IPS DF 6.9 (cell line): ENCODE measurements around the gene SLC16A10.
"Not testable (repeated sequence)": the region's sequence is repeated elsewhere in the genome, so short reads cannot be mapped to it uniquely, and the experiment has no call there.

ENCODE experiments used
- DNase-seq: peaks from one replicate; pipeline ENCODE4 v3.0.0-alpha.2; 2013; ENCODE audit warnings: low read depth, low spot score
- H3K27ac ChIP-seq: one replicate; pipeline ENCODE4 v1.5.1; 2013; ENCODE audit warnings: low read length, control low read depth
- H3K27me3 ChIP-seq: 2 replicates; pipeline ENCODE4 v1.6.1; 2013; ENCODE audit warnings: mild to moderate bottlenecking, low read length; ENCODE audit not compliant: control insufficient read depth, insufficient read depth
- H3K36me3 ChIP-seq: 2 replicates; pipeline ENCODE4 v1.6.1; 2013; ENCODE audit warnings: low read length; ENCODE audit not compliant: control insufficient read depth, insufficient read depth
- H3K4me1 ChIP-seq: 2 replicates; pipeline ENCODE4 v1.6.1; 2013; ENCODE audit warnings: low read length; ENCODE audit not compliant: control insufficient read depth, insufficient read depth
- H3K4me3 ChIP-seq: 2 replicates; pipeline ENCODE4 v1.5.1; 2013; ENCODE audit warnings: mild to moderate bottlenecking, low read length
- H3K9me3 ChIP-seq: 2 replicates; pipeline ENCODE4 v1.6.1; 2013; ENCODE audit warnings: low read length, inconsistent platforms; ENCODE audit not compliant: control insufficient read depth, insufficient read depth
- WGBS: extraction: QIAGEN DNeasy Blood & Tissue Kit; methylation state at CpG from one replicate; pipeline ENCODE4 v1.1.7; 2013; ENCODE audit warnings: mixed read lengths, missing lambda C conversion rate; ENCODE audit not compliant: insufficient read length, insufficient coverage; 5-methylcytosine and 5-hydroxymethylcytosine counted together

SLC16A10 gene

GRCh38 chr6:111113336-111114086, 26.2 kb downstream of the SLC16A10 start:
- DNase-seq = no peak
- no CpG with 5 or more reads among the region's 7 CpGs for WGBS
- H3K27ac ChIP-seq = no peak overlapping the region

GRCh38 chr6:111114087-111114443, 26.8 kb downstream of the SLC16A10 start:
- no peaks in the 10 kb centered on the region for H3K27me3 ChIP-seq
- no peaks in the 10 kb centered on the region for H3K9me3 ChIP-seq
- H3K4me1 ChIP-seq = no peaks in the 10 kb centered on the region; the same call in 1 of the 2 replicates
- no CpG with 5 or more reads among the region's 2 CpGs for WGBS
- DNase-seq = no peak
- H3K36me3 ChIP-seq = no peaks in the 10 kb centered on the region
- H3K27ac ChIP-seq = no peak overlapping the region
- H3K4me3 ChIP-seq = no peak overlapping the region

More at GRCh38 chr6:111113336-111114086, 26.2 kb downstream of the SLC16A10 start:
- no peak overlapping the region for H3K4me3 ChIP-seq
- H3K36me3 ChIP-seq = no peaks in the 10 kb centered on the region
- no peaks in the 10 kb centered on the region for H3K9me3 ChIP-seq
- H3K27me3 ChIP-seq = no peaks in the 10 kb centered on the region
- H3K4me1 ChIP-seq = no peaks in the 10 kb centered on the region; the same call in 1 of the 2 replicates

- H3K4me1 ChIP-seq = no peaks in the 10 kb centered on the region; the same call in 1 of the 2 replicates
- DNase-seq = no peak
- H3K9me3 ChIP-seq = no peaks in the 10 kb centered on the region
- no peaks in the 10 kb centered on the region for H3K27me3 ChIP-seq
- no peak overlapping the region for H3K27ac ChIP-seq
- no peaks in the 10 kb centered on the region for H3K36me3 ChIP-seq
- H3K4me3 ChIP-seq = no peak overlapping the region
- WGBS = no CpG with 5 or more reads among the region's 1 CpG
These were observed 27.2 kb downstream of the SLC16A10 start for GRCh38 chr6:111114482-111114881.

GRCh38 chr6:111118826-111119225, 31.5 kb downstream of the SLC16A10 start:
- DNase-seq = no peak
- no peaks in the 10 kb centered on the region for H3K36me3 ChIP-seq
- H3K4me3 ChIP-seq = no peak overlapping the region
- no CpG with 5 or more reads among the region's 2 CpGs for WGBS
- no peaks in the 10 kb centered on the region for H3K9me3 ChIP-seq
- no peaks in the 10 kb centered on the region for H3K27me3 ChIP-seq
- H3K4me1 ChIP-seq = no peaks in the 10 kb centered on the region; the same call in none of the 2 replicates
- H3K27ac ChIP-seq = no peak overlapping the region

DNA sequence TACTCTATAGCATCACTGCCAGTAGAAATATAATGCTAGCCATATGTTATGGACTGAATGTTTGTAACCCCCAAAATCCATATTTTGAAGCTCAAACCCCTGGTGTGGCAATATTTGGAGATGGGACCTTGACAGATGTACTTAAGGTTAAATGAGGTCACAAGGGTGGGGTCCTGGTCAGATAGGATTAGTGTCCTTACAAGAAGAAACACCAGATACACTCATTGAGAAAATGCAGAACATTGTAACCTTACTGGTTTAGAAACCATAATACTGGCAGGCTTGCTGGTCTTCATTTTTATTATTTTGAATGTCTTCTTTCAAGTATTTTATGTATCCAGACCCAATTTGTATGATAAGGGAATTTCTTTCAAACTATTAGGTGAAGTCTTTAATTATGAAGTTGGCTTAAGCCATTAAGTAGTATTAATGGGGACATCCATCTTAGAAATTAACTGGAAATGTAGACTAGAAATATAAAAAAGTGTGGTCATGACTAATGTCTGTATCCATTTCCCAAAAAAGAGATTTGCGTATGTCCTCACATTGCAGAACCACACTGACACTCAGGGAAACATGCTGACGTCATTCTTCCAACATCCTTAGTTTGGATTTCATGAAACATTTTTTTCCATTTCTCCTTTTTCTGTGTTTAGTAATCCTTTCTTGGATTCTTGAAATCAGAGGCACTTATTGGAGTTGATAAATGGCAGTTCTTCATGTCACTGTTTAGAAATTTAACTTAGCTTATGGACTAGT, 32.4 kb downstream of the SLC16A10 start:
- no peak overlapping the region for H3K4me3 ChIP-seq
- no peaks in the 10 kb centered on the region for H3K9me3 ChIP-seq
- H3K27me3 ChIP-seq = no peaks in the 10 kb centered on the region
- no CpG with 5 or more reads among the region's 2 CpGs for WGBS
- no peaks in the 10 kb centered on the region; the same call in none of the 2 replicates for H3K4me1 ChIP-seq
- H3K27ac ChIP-seq = no peak overlapping the region
- H3K36me3 ChIP-seq = no peaks in the 10 kb centered on the region
- DNase-seq = no peak

GRCh38 chr6:111121789-111122350, 34.6 kb downstream of the SLC16A10 start:
- Histone ChIP-seq H3K27ac (no peak overlapping the region), H3K4me1 (no peaks in the 10 kb centered on the region; the same call in 1 of the 2 replicates), H3K4me3 (no peak overlapping the region), H3K9me3 (no peaks in the 10 kb centered on the region), H3K36me3 (no peaks in the 10 kb centered on the region), H3K27me3 (no peaks in the 10 kb centered on the region)
- DNase-seq = no peak
- WGBS = no CpG with 5 or more reads among the region's 4 CpGs

DNA sequence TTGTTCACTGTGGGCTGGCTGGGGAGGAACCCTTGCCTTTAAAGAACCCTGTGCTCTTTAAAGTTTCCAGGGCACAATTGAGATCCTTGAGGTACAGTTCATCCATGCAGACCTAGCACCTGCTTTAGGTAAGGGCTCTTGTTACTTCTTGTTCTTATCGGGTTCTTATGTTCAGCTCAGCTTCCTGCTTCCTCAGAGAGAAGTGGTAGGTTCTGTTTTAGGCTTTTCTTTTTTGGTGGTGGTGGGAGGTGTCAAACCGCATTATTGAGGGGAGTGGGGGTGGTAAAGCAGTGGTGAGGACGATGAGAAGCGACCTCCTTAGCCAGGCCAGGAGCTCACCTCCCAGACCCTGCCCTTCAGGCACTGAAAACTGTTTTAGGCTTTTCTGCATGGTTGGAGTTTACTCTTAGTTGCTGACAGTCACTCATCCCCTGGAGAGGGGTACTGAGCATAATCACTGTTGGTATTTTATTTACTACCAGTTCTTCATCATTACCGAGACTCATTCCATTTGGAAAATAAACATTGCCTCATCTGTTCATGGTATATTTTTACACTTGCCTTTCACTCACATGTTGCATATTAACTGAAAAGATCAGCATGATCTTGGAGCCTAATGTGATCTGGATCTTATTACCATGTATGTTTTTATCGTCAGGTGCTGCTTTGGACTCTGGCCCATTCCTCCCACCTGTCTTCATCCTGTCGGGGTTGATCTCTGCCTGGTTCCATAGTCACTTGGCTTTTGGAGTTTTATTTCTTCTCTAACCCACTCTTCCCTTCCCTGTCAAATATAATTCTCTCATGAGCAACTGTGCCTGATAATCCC, 35.4 kb downstream of the SLC16A10 start:
- no peaks in the 10 kb centered on the region for H3K36me3 ChIP-seq
- WGBS = no CpG with 5 or more reads among the region's 7 CpGs

GRCh38 chr6:111124406-111124805, 37.1 kb downstream of the SLC16A10 start:
- no peak overlapping the region for H3K4me3 ChIP-seq

More for the DNA sequence above, 35.4 kb downstream of the SLC16A10 start:
- H3K27me3 ChIP-seq = no peaks in the 10 kb centered on the region
- H3K4me3 ChIP-seq = no peak overlapping the region
- no peaks in the 10 kb centered on the region; the same call in 1 of the 2 replicates for H3K4me1 ChIP-seq
- H3K9me3 ChIP-seq = no peaks in the 10 kb centered on the region
- H3K27ac ChIP-seq = no peak overlapping the region
- DNase-seq = no peak

DNA sequence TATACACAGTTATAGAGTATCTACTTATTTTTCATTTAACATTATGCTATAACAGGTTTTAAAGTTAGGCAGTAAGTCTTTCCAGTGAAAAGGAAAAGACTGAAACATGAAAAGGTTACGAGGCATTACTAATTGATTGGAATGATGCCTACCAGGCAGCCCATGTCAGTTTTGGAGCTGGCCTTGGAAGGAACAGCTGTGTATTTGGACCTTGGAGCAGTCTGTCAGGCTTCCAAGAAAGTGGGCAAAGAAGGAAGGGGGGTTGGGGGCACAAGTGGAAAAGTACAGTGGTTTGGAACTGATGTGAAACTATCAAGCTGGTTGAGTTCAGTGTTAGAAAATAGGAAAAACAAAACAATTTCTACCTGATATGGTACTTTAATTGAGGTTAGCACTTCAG, 41.7 kb downstream of the SLC16A10 start:
- no peaks in the 10 kb centered on the region for H3K9me3 ChIP-seq
- H3K4me3 ChIP-seq = no peak overlapping the region
- no peak for DNase-seq
- H3K36me3 ChIP-seq = no peaks in the 10 kb centered on the region
- H3K4me1 ChIP-seq = no peaks in the 10 kb centered on the region
- H3K27me3 ChIP-seq = no peaks in the 10 kb centered on the region
- H3K27ac ChIP-seq = no peak overlapping the region
- no CpG with 5 or more reads among the region's 1 CpG for WGBS

More at GRCh38 chr6:111124406-111124805, 37.1 kb downstream of the SLC16A10 start:
- H3K27me3 ChIP-seq = no peaks in the 10 kb centered on the region
- H3K9me3 ChIP-seq = no peaks in the 10 kb centered on the region
- no peaks in the 10 kb centered on the region; the same call in 1 of the 2 replicates for H3K4me1 ChIP-seq
- H3K36me3 ChIP-seq = no peaks in the 10 kb centered on the region
- no peak overlapping the region for H3K27ac ChIP-seq
- no peak for DNase-seq
- WGBS = no CpG with 5 or more reads among the region's 4 CpGs

GRCh38 chr6:111131018-111131417, 43.7 kb downstream of the SLC16A10 start:
- not testable (repeated sequence) for H3K36me3 ChIP-seq, H3K4me1 ChIP-seq, DNase-seq, H3K27ac ChIP-seq, H3K9me3 ChIP-seq, H3K4me3 ChIP-seq, H3K27me3 ChIP-seq
- WGBS = no CpG with 5 or more reads among the region's 11 CpGs
